ENCODE results near the gene DUSP6.

- TF ChIP-seq, protein P1, sequence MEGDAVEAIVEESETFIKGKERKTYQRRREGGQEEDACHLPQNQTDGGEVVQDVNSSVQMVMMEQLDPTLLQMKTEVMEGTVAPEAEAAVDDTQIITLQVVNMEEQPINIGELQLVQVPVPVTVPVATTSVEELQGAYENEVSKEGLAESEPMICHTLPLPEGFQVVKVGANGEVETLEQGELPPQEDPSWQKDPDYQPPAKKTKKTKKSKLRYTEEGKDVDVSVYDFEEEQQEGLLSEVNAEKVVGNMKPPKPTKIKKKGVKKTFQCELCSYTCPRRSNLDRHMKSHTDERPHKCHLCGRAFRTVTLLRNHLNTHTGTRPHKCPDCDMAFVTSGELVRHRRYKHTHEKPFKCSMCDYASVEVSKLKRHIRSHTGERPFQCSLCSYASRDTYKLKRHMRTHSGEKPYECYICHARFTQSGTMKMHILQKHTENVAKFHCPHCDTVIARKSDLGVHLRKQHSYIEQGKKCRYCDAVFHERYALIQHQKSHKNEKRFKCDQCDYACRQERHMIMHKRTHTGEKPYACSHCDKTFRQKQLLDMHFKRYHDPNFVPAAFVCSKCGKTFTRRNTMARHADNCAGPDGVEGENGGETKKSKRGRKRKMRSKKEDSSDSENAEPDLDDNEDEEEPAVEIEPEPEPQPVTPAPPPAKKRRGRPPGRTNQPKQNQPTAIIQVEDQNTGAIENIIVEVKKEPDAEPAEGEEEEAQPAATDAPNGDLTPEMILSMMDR (IDR thresholded peaks at IDR 0.05), result no peak
- TF ChIP-seq POLR2AphosphoS5 (IDR thresholded peaks at IDR 0.05) (no peak), POLR2A (IDR thresholded peaks at IDR 0.05) (no peak)
Observed at GRCh38 chr12:89334548-89335169, 17.6 kb downstream of the DUSP6 start.
